ENCODE measurements around the gene MEN1. TPM values are rescaled to one million over a fixed set of nuclear protein-coding genes. Genes with fewer than 3 reads are reported as not detected.

MEN1 gene
- total and polyA plus RNA-seq, 2 of the 13 experiments (the other 11 are each of a cell fraction or from before 2014, with no cell fraction given): 20.5 to 27.3 TPM

DNA sequence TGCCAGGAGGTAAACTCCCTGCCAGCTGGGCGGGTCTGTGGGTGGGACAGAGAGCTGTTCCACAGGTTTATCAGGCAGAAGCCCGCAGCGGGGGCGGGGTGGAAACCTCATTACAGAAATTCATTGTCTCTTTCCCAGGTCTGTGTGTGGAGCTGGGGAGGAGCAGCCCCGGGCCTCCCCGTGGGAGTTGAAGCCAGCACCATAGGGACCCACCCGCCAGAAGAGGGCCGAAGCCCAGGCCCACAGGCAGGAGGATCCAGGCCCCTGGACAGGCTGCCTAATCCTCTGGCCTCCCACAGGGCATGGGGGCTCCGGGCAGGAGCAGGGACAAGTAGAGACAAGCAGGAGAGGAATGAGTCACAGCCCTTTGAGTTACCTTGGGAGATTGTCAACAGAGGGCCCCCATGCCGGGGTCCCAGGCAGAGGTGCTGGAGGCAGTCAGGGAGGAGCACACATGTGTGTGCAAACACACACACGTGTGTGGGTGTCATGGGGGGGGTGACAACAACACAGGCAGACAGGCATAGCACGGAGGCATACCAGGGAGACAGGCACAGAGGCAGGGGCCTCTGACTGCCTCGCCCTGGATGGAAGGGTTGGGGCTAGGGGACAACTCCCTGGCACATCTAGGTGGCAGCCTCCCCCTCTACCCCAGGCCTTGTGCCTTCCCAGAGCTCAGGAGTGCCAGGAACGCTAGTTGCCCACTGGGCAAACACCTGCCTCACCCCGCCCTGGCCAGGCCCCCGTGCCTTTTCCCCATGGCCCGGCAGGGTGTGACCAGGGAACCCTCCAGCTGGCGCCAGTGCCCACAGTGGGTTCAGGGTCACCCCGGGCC is 32.7 kb upstream of the MEN1 start (continued):
- 0 out of 2 replicates have a peak, but pooled peaks have one; percentile 18 for TF ChIP-seq SALL1 (CRISPR knock-in tag; IDR thresholded peaks at IDR 0.05)
- TF ChIP-seq, protein P1, sequence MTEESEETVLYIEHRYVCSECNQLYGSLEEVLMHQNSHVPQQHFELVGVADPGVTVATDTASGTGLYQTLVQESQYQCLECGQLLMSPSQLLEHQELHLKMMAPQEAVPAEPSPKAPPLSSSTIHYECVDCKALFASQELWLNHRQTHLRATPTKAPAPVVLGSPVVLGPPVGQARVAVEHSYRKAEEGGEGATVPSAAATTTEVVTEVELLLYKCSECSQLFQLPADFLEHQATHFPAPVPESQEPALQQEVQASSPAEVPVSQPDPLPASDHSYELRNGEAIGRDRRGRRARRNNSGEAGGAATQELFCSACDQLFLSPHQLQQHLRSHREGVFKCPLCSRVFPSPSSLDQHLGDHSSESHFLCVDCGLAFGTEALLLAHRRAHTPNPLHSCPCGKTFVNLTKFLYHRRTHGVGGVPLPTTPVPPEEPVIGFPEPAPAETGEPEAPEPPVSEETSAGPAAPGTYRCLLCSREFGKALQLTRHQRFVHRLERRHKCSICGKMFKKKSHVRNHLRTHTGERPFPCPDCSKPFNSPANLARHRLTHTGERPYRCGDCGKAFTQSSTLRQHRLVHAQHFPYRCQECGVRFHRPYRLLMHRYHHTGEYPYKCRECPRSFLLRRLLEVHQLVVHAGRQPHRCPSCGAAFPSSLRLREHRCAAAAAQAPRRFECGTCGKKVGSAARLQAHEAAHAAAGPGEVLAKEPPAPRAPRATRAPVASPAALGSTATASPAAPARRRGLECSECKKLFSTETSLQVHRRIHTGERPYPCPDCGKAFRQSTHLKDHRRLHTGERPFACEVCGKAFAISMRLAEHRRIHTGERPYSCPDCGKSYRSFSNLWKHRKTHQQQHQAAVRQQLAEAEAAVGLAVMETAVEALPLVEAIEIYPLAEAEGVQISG (CRISPR knock-in tag; IDR thresholded peaks at IDR 0.05): no peak
- no peak for TF ChIP-seq SETDB1 (CRISPR knock-in tag; IDR thresholded peaks at IDR 0.05; ENCODE audit: borderline replicate concordance)
- TF ChIP-seq ATF7 (IDR thresholded peaks at IDR 0.05): no peak
- no peak for TF ChIP-seq ATF7 (CRISPR knock-in tag; IDR thresholded peaks at IDR 0.05)
- no peak for TF ChIP-seq ATAD3A (CRISPR knock-in tag; IDR thresholded peaks at IDR 0.05)
- TF ChIP-seq NCOR1 (IDR thresholded peaks at IDR 0.05; ENCODE audit: borderline replicate concordance, low read length): no peak
- no peak for TF ChIP-seq ZKSCAN8 (CRISPR knock-in tag; IDR thresholded peaks at IDR 0.05; ENCODE audit: borderline replicate concordance)
- TF ChIP-seq LCORL (IDR thresholded peaks at IDR 0.05): no peak
- TF ChIP-seq LCORL (CRISPR knock-in tag; IDR thresholded peaks at IDR 0.05): peak; percentile 65; the same call in 1 of the 2 replicates
- no peak for TF ChIP-seq ZNF101 (CRISPR knock-in tag; IDR thresholded peaks at IDR 0.05; ENCODE audit: borderline replicate concordance, low read depth)
- TF ChIP-seq ZFX (CRISPR knock-in tag; IDR thresholded peaks at IDR 0.05; ENCODE audit: low read depth): peak; percentile 60
- TF ChIP-seq PRMT3 (CRISPR knock-in tag; IDR thresholded peaks at IDR 0.05; ENCODE audit: borderline replicate concordance, low read depth): no peak
- no peak for TF ChIP-seq AKAP8 (CRISPR knock-in tag; IDR thresholded peaks at IDR 0.05)
- TF ChIP-seq, protein P2, sequence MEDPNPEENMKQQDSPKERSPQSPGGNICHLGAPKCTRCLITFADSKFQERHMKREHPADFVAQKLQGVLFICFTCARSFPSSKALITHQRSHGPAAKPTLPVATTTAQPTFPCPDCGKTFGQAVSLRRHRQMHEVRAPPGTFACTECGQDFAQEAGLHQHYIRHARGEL (CRISPR knock-in tag; IDR thresholded peaks at IDR 0.05): no peak
- no peak for TF ChIP-seq POLR2AphosphoS5 (IDR thresholded peaks at IDR 0.05; ENCODE audit: low read depth, low read length)
- 0 out of 2 replicates have a peak, but pooled peaks have one; percentile 46 for TF ChIP-seq ZNF136 (CRISPR knock-in tag; IDR thresholded peaks at IDR 0.05; ENCODE audit: low read depth)
- no peak for TF ChIP-seq MATR3 (CRISPR knock-in tag; IDR thresholded peaks at IDR 0.05)
- TF ChIP-seq ZNF749 (CRISPR knock-in tag; IDR thresholded peaks at IDR 0.05; ENCODE audit: borderline replicate concordance): no peak
- TF ChIP-seq MEIS2 (CRISPR knock-in tag; IDR thresholded peaks at IDR 0.05): 0 out of 2 replicates have a peak, but pooled peaks have one; percentile 44
- TF ChIP-seq ZNF124 (CRISPR knock-in tag; IDR thresholded peaks at IDR 0.05): no peak
- TF ChIP-seq, protein P3, sequence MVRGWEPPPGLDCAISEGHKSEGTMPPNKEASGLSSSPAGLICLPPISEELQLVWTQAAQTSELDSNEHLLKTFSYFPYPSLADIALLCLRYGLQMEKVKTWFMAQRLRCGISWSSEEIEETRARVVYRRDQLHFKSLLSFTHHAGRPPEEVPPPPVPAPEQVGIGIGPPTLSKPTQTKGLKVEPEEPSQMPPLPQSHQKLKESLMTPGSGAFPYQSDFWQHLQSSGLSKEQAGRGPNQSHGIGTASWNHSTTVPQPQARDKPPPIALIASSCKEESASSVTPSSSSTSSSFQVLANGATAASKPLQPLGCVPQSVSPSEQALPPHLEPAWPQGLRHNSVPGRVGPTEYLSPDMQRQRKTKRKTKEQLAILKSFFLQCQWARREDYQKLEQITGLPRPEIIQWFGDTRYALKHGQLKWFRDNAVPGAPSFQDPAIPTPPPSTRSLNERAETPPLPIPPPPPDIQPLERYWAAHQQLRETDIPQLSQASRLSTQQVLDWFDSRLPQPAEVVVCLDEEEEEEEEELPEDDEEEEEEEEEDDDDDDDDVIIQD (CRISPR knock-in tag; IDR thresholded peaks at IDR 0.05; ENCODE audit: low read depth): no peak
- no peak for TF ChIP-seq KLF13 (CRISPR knock-in tag; IDR thresholded peaks at IDR 0.05)
- no peak for TF ChIP-seq EZH2 (conservative IDR thresholded peaks at IDR 0.05; ENCODE audit: low read depth, low read length)

All from HepG2 (cell line).